Kidney epithelial cell (primary cell): ENCODE data around the gene COA8. TPM values are rescaled to one million over a fixed set of nuclear protein-coding genes. Genes with fewer than 3 reads are reported as not detected.

ENCODE experiments used
- DNase-seq: peaks from one replicate; pipeline ENCODE4 v3.0.0-alpha.2; 2010; ENCODE audit warnings: low read depth
- H3K27me3 ChIP-seq: 2 replicates; pipeline ENCODE4 v1.6.0; 2011; ENCODE audit warnings: low read length; ENCODE audit not compliant: control insufficient read depth, insufficient read depth
- H3K36me3 ChIP-seq: 2 replicates; pipeline ENCODE4 v1.5.1; 2011; ENCODE audit warnings: low read length; ENCODE audit not compliant: control insufficient read depth, insufficient read depth
- H3K4me3 ChIP-seq: 2 replicates; pipeline ENCODE4 v1.5.1; 2011; ENCODE audit warnings: low read depth, mild to moderate bottlenecking, control low read depth, low read length
- CTCF ChIP-seq: IDR thresholded peaks from 2 replicates; pipeline ENCODE4 v1.5.1; 2011; ENCODE audit warnings: mild to moderate bottlenecking, moderate library complexity, low read length, control low read depth, inconsistent platforms; ENCODE audit not compliant: insufficient read depth, poor library complexity, severe bottlenecking
- total RNA-seq: library from RNA; depleted of rRNA; stranded (reverse); fragments of >200 nt; gene quantifications from 2 replicates; pipeline ENCODE4 v1.2.3, GENCODE V29; 2015

COA8 gene
- total RNA-seq, 1 donor from 2014 or later: 83.8 TPM

- no peak for TF ChIP-seq CTCF
- no peak for DNase-seq
- Histone ChIP-seq H3K4me3 (peak overlapping the region; percentile 91), H3K36me3 (no peaks in the 10 kb centered on the region), H3K27me3 (no peaks in the 10 kb centered on the region)
These were observed 66.9 kb downstream of the COA8 start for GRCh38 chr14:103629503-103630121.

GRCh38 chr14:103630364-103631108, 67.8 kb downstream of the COA8 start:
- no peak for DNase-seq
- Histone ChIP-seq H3K4me3 (peak overlapping the region; percentile 91), H3K36me3 (no peaks in the 10 kb centered on the region), H3K27me3 (no peaks in the 10 kb centered on the region)
- no peak for TF ChIP-seq CTCF

GRCh38 chr14:103633391-103633790, 70.6 kb downstream of the COA8 start:
- DNase-seq: no peak
- Histone ChIP-seq H3K27me3 (no peaks in the 10 kb centered on the region), H3K36me3 (no peaks in the 10 kb centered on the region), H3K4me3 (no peak overlapping the region)
- no peak for TF ChIP-seq CTCF

GRCh38 chr14:103634156-103634555, 71.4 kb downstream of the COA8 start:
- no peaks in the 10 kb centered on the region for H3K27me3 ChIP-seq
- no peak for TF ChIP-seq CTCF
- no peak for DNase-seq
- H3K36me3 ChIP-seq: no peaks in the 10 kb centered on the region
- no peak overlapping the region for H3K4me3 ChIP-seq

GRCh38 chr14:103638594-103638993, 75.8 kb downstream of the COA8 start:
- no peak overlapping the region for H3K4me3 ChIP-seq
- no peak for TF ChIP-seq CTCF
- no peak for DNase-seq
- H3K36me3 ChIP-seq: no peaks in the 10 kb centered on the region
- H3K27me3 ChIP-seq: no peaks in the 10 kb centered on the region

Other genes starting within 250 kb of the COA8 start
- 216 and 254 TPM in 2 replicates for gene EIF5, start 228.7 kb upstream of the COA8 start, total RNA-seq
- 64.4 and 74.1 TPM in 2 replicates for gene MARK3, start 177.5 kb upstream of the COA8 start, total RNA-seq
- gene CKB, start 40.1 kb upstream of the COA8 start, total RNA-seq: 67.7 and 78.7 TPM in 2 replicates
- 15.6 and 17.1 TPM in 2 replicates for gene TRMT61A, start 33.8 kb upstream of the COA8 start, total RNA-seq
- gene BAG5, start 303 bp upstream of the COA8 start, total RNA-seq: 37.9 and 40.8 TPM in 2 replicates
- gene KLC1, start 66.3 kb downstream of the COA8 start, total RNA-seq: 266 and 280 TPM in 2 replicates
- 10.4 and 12.3 TPM in 2 replicates for gene XRCC3, start 152.5 kb downstream of the COA8 start, total RNA-seq
- 52.9 and 53.9 TPM in 2 replicates for gene ZFYVE21, start 152.8 kb downstream of the COA8 start, total RNA-seq